ENCODE data around the gene FKBP2. TPM values are rescaled to one million over a fixed set of nuclear protein-coding genes. Genes with fewer than 3 reads are reported as not detected.

The FKBP2 gene
- total and polyA plus RNA-seq, 2 of the 13 experiments (the other 11 are each of a cell fraction or from before 2014, with no cell fraction given): 30.1 to 53.3 TPM

GRCh38 chr11:64284962-64285884, 44.3 kb downstream of the FKBP2 start, which contains the start of gene GPR137 (continued):
- TF ChIP-seq ZC3H4 (CRISPR knock-in tag; IDR thresholded peaks at IDR 0.05; ENCODE audit: borderline replicate concordance): no peak
- no peak for TF ChIP-seq ZNF569 (CRISPR knock-in tag; IDR thresholded peaks at IDR 0.05; ENCODE audit: borderline replicate concordance)
- no peak; the same call in 1 of the 2 replicates for TF ChIP-seq ZNF784 (CRISPR knock-in tag; IDR thresholded peaks at IDR 0.05; ENCODE audit: borderline replicate concordance)
- peak; percentile 56; the same call in 1 of the 2 replicates for TF ChIP-seq CHD4 (IDR thresholded peaks at IDR 0.05; ENCODE audit: borderline replicate concordance, low read length)
- no peak for TF ChIP-seq HNRNPL (IDR thresholded peaks at IDR 0.05; ENCODE audit: low read depth, low read length)
- peak; percentile 78 for TF ChIP-seq GABPB1 (CRISPR knock-in tag; IDR thresholded peaks at IDR 0.05)
- TF ChIP-seq ATF2 (CRISPR knock-in tag; IDR thresholded peaks at IDR 0.05): no peak
- no peak for TF ChIP-seq SETDB1 (CRISPR knock-in tag; IDR thresholded peaks at IDR 0.05; ENCODE audit: borderline replicate concordance)
- no peak for TF ChIP-seq SSRP1 (CRISPR knock-in tag; IDR thresholded peaks at IDR 0.05)
- no peak for TF ChIP-seq ZNF670 (CRISPR knock-in tag; IDR thresholded peaks at IDR 0.05; ENCODE audit: borderline replicate concordance)
- TF ChIP-seq KDM5B (CRISPR knock-in tag; IDR thresholded peaks at IDR 0.05; ENCODE audit: borderline replicate concordance): no peak; the same call in 1 of the 2 replicates
- 0 out of 2 replicates have a peak, but pooled peaks have one; percentile 25 for TF ChIP-seq PHF21A (CRISPR knock-in tag; IDR thresholded peaks at IDR 0.05)
- no peak for TF ChIP-seq MLLT10 (CRISPR knock-in tag; IDR thresholded peaks at IDR 0.05)
- TF ChIP-seq MTA1 (CRISPR knock-in tag; IDR thresholded peaks at IDR 0.05; ENCODE audit: borderline replicate concordance): no peak
- TF ChIP-seq ONECUT2 (CRISPR knock-in tag; IDR thresholded peaks at IDR 0.05): no peak
- no peak for TF ChIP-seq PHF20 (CRISPR knock-in tag; IDR thresholded peaks at IDR 0.05)
- peak; percentile 100 for TF ChIP-seq SNRNP70 (IDR thresholded peaks at IDR 0.05; ENCODE audit: low read depth, low read length)
- TF ChIP-seq PLSCR1 (CRISPR knock-in tag; IDR thresholded peaks at IDR 0.05; ENCODE audit: borderline replicate concordance): no peak
- TF ChIP-seq TOE1 (CRISPR knock-in tag; IDR thresholded peaks at IDR 0.05): no peak; the same call in 1 of the 2 replicates
- TF ChIP-seq U2AF1 (optimal IDR thresholded peaks at IDR 0.05; ENCODE audit: low read depth, low read length): no peak
- TF ChIP-seq XBP1 (CRISPR knock-in tag; IDR thresholded peaks at IDR 0.05): no peak
- TF ChIP-seq NFYB (CRISPR knock-in tag; IDR thresholded peaks at IDR 0.05): no peak
- no peak for TF ChIP-seq RELA (CRISPR knock-in tag; IDR thresholded peaks at IDR 0.05)
- TF ChIP-seq ZNF672 (CRISPR knock-in tag; IDR thresholded peaks at IDR 0.05): no peak
- TF ChIP-seq MYPOP (CRISPR knock-in tag; IDR thresholded peaks at IDR 0.05): no peak
- no peak for TF ChIP-seq ZNF558 (CRISPR knock-in tag; IDR thresholded peaks at IDR 0.05; ENCODE audit: borderline replicate concordance)
- TF ChIP-seq ZNF577 (CRISPR knock-in tag; IDR thresholded peaks at IDR 0.05; ENCODE audit: borderline replicate concordance, low read depth): no peak

Data from HepG2 (cell line).